IMR-90 (cell line): ENCODE measurements around the gene SMAD2. TPM values are rescaled to one million over a fixed set of nuclear protein-coding genes. Genes with fewer than 3 reads are reported as not detected.

Experiments
- ATAC-seq: fragments of 200-7000 bp; cut with Tn5 transposase; 2 replicates; pipeline ENCODE4 v1.9.1; 2020; ENCODE audit warnings: low read depth, mild to moderate bottlenecking, moderate library complexity
- BruUV-seq: library from RNA; stranded (reverse); fragments of 400-500 nt; replicated peaks from 2 replicates; lab custom pipeline; 2021; lab: Mats Ljungman, UMichigan
- CTCF ChIA-PET: fragments of 300-600 bp; formaldehyde crosslinking; extraction: SDS; loops from one replicate; lab custom pipeline; 2021; ENCODE audit warnings: antibody characterized with exemption; lab: Yijun Ruan, JAX
- POLR2A ChIA-PET: fragments of 300-600 bp; sonication (Branson Sonifier 250); formaldehyde crosslinking; loops from one replicate; lab custom pipeline; 2022; ENCODE audit warnings: antibody characterized with exemption; ENCODE audit not compliant: unreplicated experiment; lab: Charles Lee
- DNase-seq: peaks from one replicate; pipeline ENCODE4 v3.0.0; 2013
- H2AFZ ChIP-seq: replicated peaks from 2 replicates; pipeline ENCODE3; 2013; ENCODE audit warnings: low read length, mild to moderate bottlenecking; ENCODE audit not compliant: poor library complexity
- H2AK5ac ChIP-seq: 2 replicates; pipeline ENCODE4 v1.6.1; 2013; ENCODE audit warnings: low read depth, low read length, inconsistent platforms
- H2AK9ac ChIP-seq: replicated peaks from 2 replicates; pipeline ENCODE3; 2013; ENCODE audit warnings: mild to moderate bottlenecking, low read depth, low read length, moderate library complexity; ENCODE audit not compliant: poor library complexity
- H2BK120ac ChIP-seq: 2 replicates; pipeline ENCODE4 v1.6.1; 2013; ENCODE audit warnings: low read depth, low read length, inconsistent platforms
- H2BK15ac ChIP-seq: 3 replicates; pipeline ENCODE4 v1.6.1; 2013; ENCODE audit warnings: low read depth, low read length, inconsistent platforms
- H2BK20ac ChIP-seq: 2 replicates; pipeline ENCODE4 v1.6.1; 2013; ENCODE audit warnings: low read depth, mild to moderate bottlenecking, inconsistent platforms, low read length, moderate library complexity
- H2BK5ac ChIP-seq: 2 replicates; pipeline ENCODE4 v1.6.1; 2013; ENCODE audit warnings: mild to moderate bottlenecking, low read depth, low read length, inconsistent platforms; ENCODE audit not compliant: poor library complexity, severe bottlenecking
- H3K14ac ChIP-seq: replicated peaks from 2 replicates; pipeline ENCODE4 v1.6.1; 2013; ENCODE audit warnings: low read depth, low read length, inconsistent platforms
- H3K18ac ChIP-seq: 2 replicates; pipeline ENCODE4 v1.6.1; 2013; ENCODE audit warnings: low read depth, low read length, control low read depth
- H3K23ac ChIP-seq: 2 replicates; pipeline ENCODE4 v1.6.1; 2013; ENCODE audit warnings: low read depth, low read length, inconsistent platforms
- H3K27ac ChIP-seq: 2 replicates; pipeline ENCODE4 v1.5.1; 2013; ENCODE audit warnings: mild to moderate bottlenecking, control low read depth, low read length; ENCODE audit not compliant: insufficient read depth
- H3K27me3 ChIP-seq: 2 replicates; pipeline ENCODE4 v1.6.1; 2013; ENCODE audit warnings: low read length; ENCODE audit not compliant: control insufficient read depth, insufficient read depth
- H3K36me3 ChIP-seq: 2 replicates; pipeline ENCODE4 v1.6.1; 2013; ENCODE audit warnings: low read length, mixed read lengths; ENCODE audit not compliant: control insufficient read depth, insufficient read depth
- H3K4ac ChIP-seq: 2 replicates; pipeline ENCODE4 v1.6.1; 2013; ENCODE audit warnings: low read depth, low read length, inconsistent platforms
- H3K4me1 ChIP-seq: 2 replicates; pipeline ENCODE4 v1.6.1; 2013; ENCODE audit warnings: low read length, mixed read lengths; ENCODE audit not compliant: control insufficient read depth, insufficient read depth
- H3K4me2 ChIP-seq: 2 replicates; pipeline ENCODE4 v1.6.1; 2013; ENCODE audit warnings: low read depth, mild to moderate bottlenecking, control low read depth, low read length, moderate library complexity
- H3K4me3 ChIP-seq: 2 replicates; pipeline ENCODE4 v1.5.1; 2013; ENCODE audit warnings: low read depth, mild to moderate bottlenecking, control low read depth, low read length, moderate library complexity; ENCODE audit not compliant: insufficient read depth
- H3K56ac ChIP-seq: 2 replicates; pipeline ENCODE4 v1.6.1; 2013; ENCODE audit warnings: low read length, inconsistent platforms; ENCODE audit not compliant: insufficient read depth; ENCODE audit errors: extremely low read depth
- H3K79me1 ChIP-seq, 2 experiments: 2 replicates each; pipeline ENCODE4 v1.6.1; 2013; ENCODE audit warnings: low read length in 2 of 2, inconsistent platforms in 1 of 2, low read depth in 1 of 2
- H3K9ac ChIP-seq: 2 replicates; pipeline ENCODE4 v1.6.1; 2013; ENCODE audit warnings: low read depth, low read length, control low read depth
- H3K9me1 ChIP-seq: 2 replicates; pipeline ENCODE4 v1.6.1; 2013; ENCODE audit warnings: low read length, inconsistent platforms; ENCODE audit not compliant: insufficient read depth
- H3K9me3 ChIP-seq: 2 replicates; pipeline ENCODE4 v1.6.1; 2013; ENCODE audit warnings: low read length; ENCODE audit not compliant: control insufficient read depth, insufficient read depth
- H4K20me1 ChIP-seq: 2 replicates; pipeline ENCODE4 v1.6.1; 2013; ENCODE audit warnings: low read length, inconsistent platforms; ENCODE audit not compliant: insufficient read depth
- H4K5ac ChIP-seq: 2 replicates; pipeline ENCODE4 v1.6.1; 2013; ENCODE audit warnings: mild to moderate bottlenecking, low read depth, low read length, control low read depth
- H4K8ac ChIP-seq, 2 experiments: 2 replicates each; pipeline ENCODE4 v1.6.1; 2013; ENCODE audit warnings: low read depth in 2 of 2, low read length in 2 of 2, control low read depth in 1 of 2, inconsistent platforms in 1 of 2
- H4K91ac ChIP-seq: 2 replicates; pipeline ENCODE4 v1.6.1; 2013; ENCODE audit warnings: low read depth, low read length, inconsistent platforms; ENCODE audit not compliant: insufficient read depth
- CEBPB ChIP-seq: IDR thresholded peaks from 2 replicates; pipeline ENCODE4 v1.6.1; 2012; ENCODE audit warnings: low read depth, low read length, improper control_type of control experiment
- CHD1 ChIP-seq: IDR thresholded peaks from 2 replicates; pipeline ENCODE4 v1.6.1; 2012; ENCODE audit warnings: low read depth, low read length, improper control_type of control experiment
- CTCF ChIP-seq: conservative IDR thresholded peaks from 2 replicates; pipeline ENCODE4 v1.5.1; 2012; ENCODE audit warnings: mild to moderate bottlenecking, low read depth, low read length, improper control_type of control experiment
- ELK1 ChIP-seq: fragments of 150-350 bp; IDR thresholded peaks from 2 replicates; pipeline ENCODE4 v1.6.1; 2016; ENCODE audit warnings: low read depth, mild to moderate bottlenecking, low read length, moderate library complexity, borderline replicate concordance
- FOS ChIP-seq: fragments of 150-350 bp; IDR thresholded peaks from 2 replicates; pipeline ENCODE4 v1.6.1; 2016; ENCODE audit warnings: low read depth, low read length
- MAZ ChIP-seq: IDR thresholded peaks from 2 replicates; pipeline ENCODE4 v1.6.1; 2012; ENCODE audit warnings: low read depth, mild to moderate bottlenecking, low read length, improper control_type of control experiment, moderate library complexity, borderline replicate concordance
- MXI1 ChIP-seq: IDR thresholded peaks from 2 replicates; pipeline ENCODE4 v1.6.1; 2012; ENCODE audit warnings: low read depth, mild to moderate bottlenecking, low read length, moderate library complexity, borderline replicate concordance
- NFE2L2 ChIP-seq: fragments of 150-350 bp; IDR thresholded peaks from 2 replicates; pipeline ENCODE4 v1.6.1; 2016; ENCODE audit warnings: low read depth, mild to moderate bottlenecking, low read length
- POLR2A ChIP-seq: IDR thresholded peaks from 2 replicates; pipeline ENCODE4 v1.6.1; 2012; ENCODE audit warnings: mild to moderate bottlenecking, low read depth, low read length
- WGBS, 2 experiments: methylation state at CpG; one replicate each; pipeline versions ENCODE4 v1.1.5 to v1.1.7; 2013; ENCODE audit warnings: missing lambda C conversion rate in 2 of 2; ENCODE audit not compliant: insufficient read length in 1 of 2; ENCODE audit errors: extremely low coverage in 2 of 2; 5-methylcytosine and 5-hydroxymethylcytosine counted together
- dilution Hi-C: fragments of 300-500 bp; cut with HindIII; formaldehyde crosslinking; loops from one replicate; pipeline ENCODE4 v1.14.3; 2018; ENCODE audit warnings: low sequenced_read_pairs; ENCODE audit not compliant: unreplicated experiment
- in situ Hi-C: fragments of 300-500 bp; cut with MboI; formaldehyde crosslinking; loops from 3 replicates; pipeline ENCODE4 v1.14.3; 2019; ENCODE audit warnings: low sequenced_read_pairs, inconsistent platforms, mixed read lengths
- intact Hi-C: fragments of 100-400 bp; cut with micrococcal nuclease; formaldehyde crosslinking; loops from 2 replicates; pipeline ENCODE4 v1.10.0; 2022
- polyA plus RNA-seq, 3 experiments: library from polyadenylated mRNA; depleted of rRNA; stranded (reverse); fragments of >200 nt; gene quantifications; 2 replicates each; pipeline ENCODE4 v1.2.3, GENCODE V29; 2012; ENCODE audit warnings: low replicate concordance in 1 of 3
- total RNA-seq: library from RNA; depleted of rRNA; stranded (reverse); fragments of >200 nt; gene quantifications from 2 replicates; pipeline ENCODE4 v1.2.3, GENCODE V29; 2012

SMAD2 gene
- total and polyA plus RNA-seq, 2 of the 4 experiments (the other 2 are of a cell fraction) = 41.7 to 171 TPM

GRCh38 chr18:47829831-47830230 is 100.6 kb downstream of the SMAD2 start:
- H3K36me3 ChIP-seq = 0 out of 2 replicates have a peak, but pooled peaks cover 3% of the 10 kb centered on the region
- dilution Hi-C loops = no loop called here
- H4K91ac ChIP-seq = no peak overlapping the region
- intact Hi-C loops = loop anchor here (5.0 kb wide), 1 partner anchor 97 kb away; no protein-coding TSS in a partner anchor
- H3K9me1 ChIP-seq = no peaks in the 10 kb centered on the region
- in situ Hi-C loops = no loop called here
- no peak overlapping the region for H3K4me3 ChIP-seq
- H4K5ac ChIP-seq = no peak overlapping the region
- no peak overlapping the region for H4K8ac ChIP-seq
- H3K14ac ChIP-seq = no peak overlapping the region
- BruUV-seq = no TSS peak
- H3K56ac ChIP-seq = no peak overlapping the region
- POLR2A ChIA-PET = no interaction called here
- H3K9ac ChIP-seq = no peak overlapping the region
- H4K20me1 ChIP-seq = no peaks in the 10 kb centered on the region
- TF ChIP-seq MXI1 = no peak
- TF ChIP-seq CTCF = no peak
- TF ChIP-seq CEBPB = no peak
- TF ChIP-seq POLR2A = no peak
- no peak for TF ChIP-seq CHD1
- TF ChIP-seq MAZ = no peak
- TF ChIP-seq FOS = no peak
- no peak for TF ChIP-seq ELK1
- TF ChIP-seq NFE2L2 = no peak
- WGBS, 2 experiments = no CpG with 5 or more reads among the region's 3 CpGs
- ATAC-seq = no peak
- no peak overlapping the region for H3K4ac ChIP-seq
- no peak overlapping the region for H2BK20ac ChIP-seq
- H3K4me2 ChIP-seq = no peak overlapping the region
- H3K23ac ChIP-seq = no peak overlapping the region
- no peak overlapping the region for H2AFZ ChIP-seq
- H3K4me1 ChIP-seq = peaks cover 2% of the 10 kb centered on the region; the same call in 1 of the 2 replicates
- no peak overlapping the region for H3K27ac ChIP-seq
- H2BK5ac ChIP-seq = no peak overlapping the region
- H3K18ac ChIP-seq = no peak overlapping the region
- DNase-seq = no peak
- CTCF ChIA-PET = interaction anchor here (0.6 kb wide), 1 partner anchor 37 kb away, joined by 3 read pairs; no protein-coding TSS in a partner anchor
- no peaks in the 10 kb centered on the region for H3K27me3 ChIP-seq
- no peak overlapping the region for H2AK9ac ChIP-seq
- H3K79me1 ChIP-seq = no peaks in the 10 kb centered on the region
- H2BK120ac ChIP-seq = no peak overlapping the region
- H2AK5ac ChIP-seq = no peak overlapping the region
- H2BK15ac ChIP-seq = no peak overlapping the region
- H3K9me3 ChIP-seq = no peaks in the 10 kb centered on the region
